HG03196 (cell line): ENCODE measurements around the gene MYO1D.

Source experiments
- ATAC-seq: cut with Tn5 transposase; IDR thresholded peaks from one replicate; pipeline ENCODE4 v1.9.1; 2021; ENCODE audit not compliant: unreplicated experiment

MYO1D gene

GRCh38 chr17:32591405-32591804, 285.5 kb downstream of the MYO1D start:
- ATAC-seq: no peak

GRCh38 chr17:32590974-32591373, 285.9 kb downstream of the MYO1D start:
- ATAC-seq: no peak

DNA sequence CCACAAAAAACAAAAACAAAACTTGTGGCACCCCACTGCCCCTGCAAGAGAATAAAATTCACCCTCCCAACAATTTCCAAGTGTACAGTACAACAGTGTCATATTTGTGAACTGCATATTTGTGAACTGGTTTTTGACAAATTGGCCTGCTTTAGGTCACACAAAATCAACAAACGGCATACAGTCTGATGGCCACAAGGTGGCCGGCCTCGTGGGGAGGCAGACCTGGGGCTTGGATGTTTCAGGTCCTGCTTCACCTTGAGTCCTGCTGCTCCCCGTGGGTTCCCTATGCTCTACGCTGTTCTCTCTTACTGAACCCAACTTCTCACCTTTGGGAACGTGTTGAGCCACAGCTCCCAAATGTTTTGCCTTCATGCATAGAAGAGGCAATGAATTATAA, 287.9 kb downstream of the MYO1D start:
- ATAC-seq: no peak

- no peak for ATAC-seq
Measured at GRCh38 chr17:32588135-32588534, 288.8 kb downstream of the MYO1D start.

- ATAC-seq: no peak
Measured at GRCh38 chr17:32586666-32587065, 290.3 kb downstream of the MYO1D start.

GRCh38 chr17:32584792-32585191, 292.1 kb downstream of the MYO1D start:
- no peak for ATAC-seq

- no peak for ATAC-seq
Measured at GRCh38 chr17:32583053-32583452, 293.9 kb downstream of the MYO1D start.

DNA sequence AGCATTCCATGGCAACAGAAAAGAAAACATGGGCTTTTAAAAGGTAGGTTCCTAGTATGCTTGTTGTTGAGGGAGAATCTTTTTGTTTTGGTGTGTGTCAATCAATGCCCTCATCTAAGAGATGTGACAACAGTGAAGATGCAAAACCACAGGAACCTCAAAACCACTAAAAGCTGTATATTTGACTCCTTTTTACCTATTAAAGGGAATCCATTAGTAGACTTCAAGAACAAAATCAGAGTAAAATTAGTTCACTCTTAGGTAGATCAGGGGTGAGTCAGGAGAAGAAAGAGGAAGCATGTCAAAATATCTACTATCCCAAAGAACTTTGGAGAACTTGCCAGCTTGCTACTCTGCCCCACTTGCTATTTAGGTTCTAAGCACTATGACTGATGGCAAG, 301.1 kb downstream of the MYO1D start:
- ATAC-seq: no peak

- no peak for ATAC-seq
Measured at GRCh38 chr17:32570081-32570396, 306.9 kb downstream of the MYO1D start.

- peak; percentile 57 for ATAC-seq
Measured at GRCh38 chr17:32569171-32570080, 307.5 kb downstream of the MYO1D start.

DNA sequence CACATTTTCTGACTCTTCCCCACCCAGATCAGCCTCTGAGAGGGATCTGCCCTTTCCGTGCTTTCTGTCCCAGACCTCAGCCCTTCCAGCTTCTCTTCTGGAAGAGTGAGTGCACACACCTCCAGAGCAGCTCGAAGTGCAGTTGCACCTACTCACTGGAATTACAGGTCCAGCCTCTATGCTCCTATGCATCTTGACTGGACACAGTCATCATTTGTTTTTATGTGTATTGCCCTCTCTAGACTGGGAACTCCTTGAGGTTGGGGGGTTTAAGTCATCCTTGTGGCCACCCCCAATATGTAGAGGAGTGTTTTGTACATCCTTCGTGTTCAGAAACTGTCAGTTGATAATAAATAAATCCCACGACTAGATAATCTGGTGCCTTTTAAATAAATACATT, 308.2 kb downstream of the MYO1D start:
- ATAC-seq: no peak

- ATAC-seq: no peak
Measured at GRCh38 chr17:32567511-32567910, 309.4 kb downstream of the MYO1D start.

DNA sequence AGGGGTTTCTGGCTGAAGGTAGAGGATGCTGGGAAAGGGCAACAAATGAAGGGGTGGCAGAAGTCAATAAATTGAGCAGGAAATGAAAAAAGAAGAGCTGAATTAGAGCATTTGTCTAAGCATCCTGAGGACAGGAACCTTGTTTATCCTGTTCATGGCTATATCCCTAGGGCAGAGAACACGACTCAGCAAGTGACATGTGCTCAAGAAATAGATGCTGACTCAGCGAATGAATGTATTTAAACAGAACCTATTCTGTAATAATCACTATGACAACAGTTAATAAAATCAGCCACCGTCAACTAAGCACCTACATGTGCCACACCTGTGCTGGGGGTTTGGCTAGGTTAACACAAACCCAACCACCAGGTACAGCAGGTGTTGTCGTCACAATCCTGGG, 309.8 kb downstream of the MYO1D start:
- ATAC-seq: no peak

GRCh38 chr17:32566303-32566702, 310.6 kb downstream of the MYO1D start:
- ATAC-seq: no peak

DNA sequence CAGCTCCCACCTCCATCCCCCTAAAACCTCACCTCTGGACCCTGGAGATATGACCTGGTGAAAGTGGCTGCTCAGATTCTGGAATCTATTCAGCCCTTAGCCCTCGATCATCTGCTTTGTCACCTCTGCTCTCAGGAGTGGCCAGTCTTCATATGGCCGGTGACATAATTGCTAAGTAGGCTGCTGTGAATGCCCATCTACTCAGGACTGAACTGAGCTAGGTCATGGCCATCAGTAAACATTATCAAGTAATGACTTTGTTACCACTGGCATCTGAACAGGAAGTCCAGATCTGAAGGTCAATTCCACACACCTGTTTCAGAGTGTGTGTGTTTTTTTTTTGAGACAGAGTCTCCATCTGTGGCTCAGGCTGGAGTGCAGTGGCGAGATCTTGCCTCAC, 311.5 kb downstream of the MYO1D start:
- ATAC-seq: no peak

- no peak for ATAC-seq
Measured at GRCh38 chr17:32564325-32564724, 312.6 kb downstream of the MYO1D start.

DNA sequence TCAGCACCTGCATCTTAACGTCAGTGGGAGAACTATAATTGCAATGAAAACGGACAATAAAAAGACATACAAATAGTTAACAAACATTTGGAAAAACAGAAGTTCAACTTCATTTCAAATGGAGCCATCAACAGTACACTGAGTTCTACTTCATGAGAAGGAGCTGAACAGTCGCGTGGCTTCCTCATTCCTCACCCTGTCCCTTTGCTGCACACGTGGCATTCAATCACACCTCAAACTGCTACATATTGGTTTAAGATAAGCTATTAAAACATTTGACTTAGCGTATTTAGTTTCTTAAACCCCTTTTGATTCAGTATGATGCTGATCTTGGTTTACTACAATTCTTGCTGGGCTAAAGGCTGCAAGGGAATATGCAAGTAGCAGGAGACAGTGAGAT, 313.3 kb downstream of the MYO1D start:
- ATAC-seq: no peak

GRCh38 chr17:32558997-32559650, 317.8 kb downstream of the MYO1D start:
- ATAC-seq: peak; percentile 74

- no peak for ATAC-seq
Measured at GRCh38 chr17:32558326-32558955, 318.5 kb downstream of the MYO1D start.

DNA sequence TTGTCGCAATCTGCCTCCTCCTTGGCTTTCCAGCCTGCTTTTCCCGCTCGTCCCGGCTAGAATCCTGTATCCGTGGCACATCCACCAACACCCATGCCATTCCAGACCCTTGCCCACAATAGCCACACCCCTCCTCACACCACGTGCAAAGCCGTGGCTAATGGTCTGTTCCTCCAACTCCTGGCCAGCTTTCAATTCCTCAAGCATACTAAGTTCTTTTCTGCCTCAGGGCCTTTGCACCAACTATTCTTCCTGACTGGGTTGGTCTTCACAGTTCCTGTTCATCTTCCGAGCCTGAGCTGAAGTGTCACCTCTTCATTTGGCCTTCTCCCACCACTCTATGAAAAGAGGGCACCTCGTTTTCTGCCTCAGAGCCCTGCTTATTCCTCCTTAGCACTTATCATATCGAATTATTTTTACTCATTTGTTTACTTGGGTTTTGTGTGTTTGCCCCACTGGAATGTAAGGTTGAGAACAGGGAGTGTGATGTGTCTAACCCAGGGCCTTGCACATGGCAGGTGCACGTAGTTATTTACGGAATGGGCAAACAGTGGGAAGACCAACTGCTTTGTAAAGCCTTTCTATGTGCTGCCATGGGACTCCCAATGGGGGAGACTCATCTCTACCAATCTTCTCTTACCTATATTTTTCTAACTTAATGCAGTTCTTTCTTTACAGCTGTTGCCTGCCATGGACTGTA, 321.2 kb downstream of the MYO1D start:
- no peak for ATAC-seq

DNA sequence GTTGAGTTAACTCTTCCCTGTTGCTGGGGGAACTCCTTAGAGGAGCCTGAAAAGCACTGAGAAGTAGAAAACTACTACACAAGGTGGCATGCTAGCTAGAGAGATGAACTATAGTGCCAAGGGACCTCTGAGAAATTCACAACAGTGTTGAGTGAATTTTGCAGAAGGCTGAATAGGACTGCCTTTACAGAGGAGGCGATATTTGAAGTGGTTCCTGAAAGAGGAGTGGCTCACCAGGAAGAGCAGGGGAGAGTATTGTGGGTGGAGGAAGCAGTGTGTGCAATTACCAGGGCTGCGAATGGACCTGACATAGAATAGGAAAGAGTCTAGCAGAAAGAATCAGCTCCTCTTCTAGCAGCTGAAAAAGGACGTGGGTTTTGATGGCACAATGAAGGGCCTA, 323.8 kb downstream of the MYO1D start:
- no peak for ATAC-seq

DNA sequence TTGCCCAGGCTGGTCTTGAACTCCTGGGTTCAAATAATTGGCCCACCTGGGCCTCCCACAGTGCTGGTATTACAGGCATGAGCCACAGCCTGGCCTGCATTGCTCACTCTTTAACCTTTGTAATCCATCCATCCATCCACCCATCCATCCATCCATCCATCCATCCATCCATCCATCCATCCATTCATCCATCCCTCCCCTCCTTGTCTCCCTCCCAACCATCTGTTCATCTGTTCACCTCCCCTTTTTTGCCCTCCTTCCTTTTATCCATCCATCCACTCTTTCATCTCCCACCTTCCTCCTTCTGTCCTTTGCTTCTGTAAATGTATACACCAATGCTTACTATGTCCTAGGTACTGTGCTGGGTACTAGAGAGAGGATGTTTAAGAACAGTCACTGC, 324.6 kb downstream of the MYO1D start:
- no peak for ATAC-seq
